ENCODE results near the gene CDYL2.
"Not testable (repeated sequence)": the region's sequence is repeated elsewhere in the genome, so short reads cannot be mapped to it uniquely, and the experiment has no call there.

DNA sequence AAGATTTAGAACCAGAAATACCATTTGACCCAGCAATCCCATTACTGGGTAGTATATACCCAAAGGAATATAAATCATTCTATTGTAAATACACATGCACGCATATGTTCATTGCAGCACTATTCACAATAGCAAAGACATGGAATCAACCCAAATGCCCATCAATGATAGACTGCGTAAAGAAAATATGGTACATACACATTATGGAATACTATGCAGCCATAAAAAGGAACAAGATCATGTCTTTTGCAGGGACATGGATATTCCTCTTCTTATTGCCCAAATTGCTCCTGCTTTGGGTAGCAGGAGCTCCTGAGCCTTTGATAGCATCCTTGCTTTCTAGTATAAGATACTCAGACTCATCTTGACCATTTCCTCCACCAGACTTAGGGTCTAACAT is 10.9 kb upstream of the CDYL2 start:
- TF ChIP-seq, protein P1, sequence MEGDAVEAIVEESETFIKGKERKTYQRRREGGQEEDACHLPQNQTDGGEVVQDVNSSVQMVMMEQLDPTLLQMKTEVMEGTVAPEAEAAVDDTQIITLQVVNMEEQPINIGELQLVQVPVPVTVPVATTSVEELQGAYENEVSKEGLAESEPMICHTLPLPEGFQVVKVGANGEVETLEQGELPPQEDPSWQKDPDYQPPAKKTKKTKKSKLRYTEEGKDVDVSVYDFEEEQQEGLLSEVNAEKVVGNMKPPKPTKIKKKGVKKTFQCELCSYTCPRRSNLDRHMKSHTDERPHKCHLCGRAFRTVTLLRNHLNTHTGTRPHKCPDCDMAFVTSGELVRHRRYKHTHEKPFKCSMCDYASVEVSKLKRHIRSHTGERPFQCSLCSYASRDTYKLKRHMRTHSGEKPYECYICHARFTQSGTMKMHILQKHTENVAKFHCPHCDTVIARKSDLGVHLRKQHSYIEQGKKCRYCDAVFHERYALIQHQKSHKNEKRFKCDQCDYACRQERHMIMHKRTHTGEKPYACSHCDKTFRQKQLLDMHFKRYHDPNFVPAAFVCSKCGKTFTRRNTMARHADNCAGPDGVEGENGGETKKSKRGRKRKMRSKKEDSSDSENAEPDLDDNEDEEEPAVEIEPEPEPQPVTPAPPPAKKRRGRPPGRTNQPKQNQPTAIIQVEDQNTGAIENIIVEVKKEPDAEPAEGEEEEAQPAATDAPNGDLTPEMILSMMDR (IDR thresholded peaks at IDR 0.05; ENCODE audit: poor library complexity) = not testable (repeated sequence)
- TF ChIP-seq EZH2 (IDR thresholded peaks at IDR 0.05; ENCODE audit: borderline replicate concordance) = not testable (repeated sequence)

Data from hepatocyte (in vitro differentiated cells).